Measurements from ENCODE around the gene ATXN7L1.

The ATXN7L1 gene

DNA sequence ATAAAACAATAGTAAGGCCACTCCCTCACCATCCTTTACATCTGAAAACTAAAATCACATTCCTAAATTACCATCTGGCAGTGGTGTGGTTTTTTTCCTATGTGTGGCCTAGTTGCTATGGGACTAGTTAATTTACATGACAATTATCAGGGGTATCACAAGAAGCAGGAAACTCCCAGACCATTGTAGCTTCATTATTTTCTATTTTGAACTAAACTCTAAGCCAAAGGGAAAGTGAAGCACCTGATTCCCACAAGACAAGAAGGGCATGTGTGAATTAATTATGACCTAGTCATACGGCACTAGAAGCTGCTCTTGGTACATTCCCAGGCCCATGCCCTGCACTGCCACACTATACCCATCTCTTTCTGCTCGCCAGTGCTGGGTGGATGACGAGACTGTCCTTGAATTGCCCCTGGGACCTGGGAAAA, 103.4 kb downstream of the ATXN7L1 start:
- DNase-seq: no peak

DNA sequence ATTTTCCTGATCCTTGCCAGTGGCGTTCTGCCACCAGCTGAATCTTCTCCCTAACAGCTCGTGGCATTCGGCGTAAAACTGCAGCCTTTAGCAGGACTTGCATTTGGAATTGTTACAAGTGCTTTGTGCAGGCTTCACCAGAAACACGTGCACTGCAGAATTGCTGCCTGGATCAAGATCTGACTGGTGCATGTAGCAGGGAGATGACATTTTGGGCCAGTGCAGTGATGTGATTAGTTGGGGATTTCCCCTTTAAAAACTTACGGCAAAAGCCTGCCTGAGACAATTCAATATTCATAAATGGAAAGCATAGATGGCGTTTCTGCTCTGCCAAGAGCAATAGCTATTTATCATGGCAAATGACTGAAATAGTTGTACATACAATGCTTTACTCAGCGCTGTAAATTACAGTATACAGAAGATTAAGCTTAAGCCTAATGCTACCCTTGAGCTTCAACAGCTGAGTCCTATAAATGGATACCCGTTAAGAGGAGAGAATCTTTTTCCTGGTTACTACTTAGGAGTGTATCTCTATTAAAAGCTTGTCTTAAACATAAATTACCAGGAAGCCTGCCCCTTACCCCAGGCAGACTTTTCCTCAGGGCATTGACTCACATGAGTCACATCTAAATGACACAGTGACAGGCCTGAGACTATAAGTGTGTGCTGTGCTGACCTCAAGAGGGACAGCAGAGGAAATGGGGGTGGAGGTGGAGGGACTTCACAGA, 106.3 kb downstream of the ATXN7L1 start:
- DNase-seq: no peak

DNA sequence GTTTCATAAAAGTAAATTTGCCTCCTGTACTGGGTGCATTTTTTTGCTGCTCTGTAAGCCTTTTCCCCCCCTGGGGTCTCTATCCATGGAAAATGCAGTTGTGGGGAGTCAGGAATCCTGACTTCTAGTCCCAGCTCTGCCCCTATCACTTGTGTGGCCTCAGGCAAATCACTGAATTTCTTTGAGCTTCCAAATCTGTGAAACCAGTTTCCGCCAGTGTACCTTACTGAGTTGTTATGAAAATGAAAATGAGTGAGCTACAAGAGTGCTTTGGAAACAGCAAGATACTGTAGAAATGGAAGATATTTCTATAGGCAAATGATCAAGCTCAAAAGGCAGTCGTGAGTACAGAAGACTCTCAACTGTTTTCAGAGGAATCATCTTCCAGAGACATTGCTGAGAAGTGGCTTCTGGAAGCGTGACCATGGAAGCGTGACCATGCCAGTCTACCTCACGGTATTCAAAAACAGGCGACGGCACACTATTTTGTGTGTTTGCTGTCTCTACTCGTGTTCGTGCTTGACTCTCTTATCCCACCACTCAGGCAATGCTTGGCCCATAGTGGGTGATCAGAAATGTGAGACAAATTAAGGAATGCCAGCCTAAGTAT, 107.4 kb downstream of the ATXN7L1 start:
- no peak for DNase-seq

DNA sequence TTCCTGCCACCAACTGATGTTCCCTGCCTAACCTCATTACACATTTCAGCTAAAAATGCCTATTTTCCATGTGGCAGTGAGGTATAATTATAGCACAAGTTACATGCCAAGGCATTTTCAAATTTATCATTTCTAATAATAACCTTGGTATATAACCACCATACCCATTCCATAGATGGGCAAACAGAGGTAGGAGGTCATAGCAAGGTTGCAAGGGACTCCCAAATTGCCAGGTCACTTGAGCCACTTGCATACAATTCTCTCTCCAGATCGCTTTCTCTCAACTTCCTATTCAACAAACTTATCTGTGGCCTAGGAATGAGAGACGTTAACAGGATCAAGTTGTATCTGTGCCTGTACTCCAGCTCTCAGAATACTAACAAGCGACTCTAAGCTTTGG, 108.3 kb downstream of the ATXN7L1 start:
- no peak for DNase-seq

DNA sequence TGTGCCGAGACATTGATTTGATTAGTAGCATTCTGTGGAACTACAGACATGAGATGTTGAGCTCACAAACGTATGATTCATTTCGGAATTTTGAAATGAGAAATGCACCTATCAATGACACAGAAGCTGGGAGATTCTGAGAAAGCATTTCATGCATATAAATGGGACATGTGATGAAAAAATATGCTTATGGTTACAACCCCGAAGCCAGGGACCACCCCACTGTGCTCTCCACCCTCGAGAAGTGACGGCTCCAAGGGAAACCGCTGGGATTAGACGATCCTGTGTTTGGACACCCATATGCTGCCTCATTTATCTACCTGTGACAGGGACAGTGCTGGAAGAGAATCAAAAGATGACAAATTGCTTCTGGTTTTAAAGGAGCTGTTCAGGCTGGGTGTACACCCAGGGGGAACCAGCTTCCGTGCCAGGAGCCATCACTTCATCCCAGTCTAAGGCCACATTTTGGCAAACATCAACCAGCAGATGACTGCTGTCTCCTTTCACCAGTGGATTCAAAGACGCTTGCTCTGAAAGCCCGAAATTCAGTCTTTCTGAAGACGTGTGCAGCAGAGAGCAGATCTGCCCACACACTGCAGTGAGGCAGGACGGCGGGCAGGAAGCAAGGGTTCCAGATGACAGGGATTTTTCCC, 109.9 kb downstream of the ATXN7L1 start:
- DNase-seq: no peak

DNA sequence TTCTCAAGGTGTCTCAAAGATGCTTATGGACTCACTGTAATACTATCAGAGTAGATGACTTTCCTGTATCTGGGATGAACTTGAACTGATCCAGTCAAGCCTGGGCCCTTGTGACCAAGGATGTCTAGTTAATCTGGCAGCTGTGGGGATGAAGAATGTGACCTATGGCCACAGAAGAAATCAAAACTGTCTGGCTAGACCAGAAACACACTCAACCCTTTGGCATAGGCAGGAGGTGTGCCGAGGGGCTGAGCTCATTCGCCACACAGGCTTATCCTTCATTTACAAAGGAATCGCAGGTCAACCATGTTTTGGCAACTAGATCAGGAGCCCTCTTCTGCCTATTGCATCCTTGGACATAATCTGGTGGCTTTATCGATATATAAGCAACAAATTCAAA, 110.6 kb downstream of the ATXN7L1 start:
- DNase-seq: no peak

DNA sequence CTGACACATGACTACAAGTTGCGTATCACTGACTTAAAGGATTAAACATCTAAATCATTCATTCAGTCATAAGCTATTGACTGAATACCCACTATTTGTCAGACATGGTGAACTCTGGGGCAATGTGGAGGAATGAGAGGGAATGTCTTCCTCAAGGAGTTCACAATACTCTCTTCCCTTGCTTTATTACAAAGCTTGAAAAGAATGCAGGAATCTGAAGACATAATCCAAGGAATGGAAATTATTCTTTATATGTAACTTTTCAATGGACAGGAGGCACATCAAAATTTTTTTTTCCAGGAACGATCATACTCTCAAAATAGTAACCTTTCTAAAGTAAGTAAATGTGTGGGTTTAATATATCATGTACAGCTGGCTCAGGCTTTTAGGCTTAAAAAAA, 111.9 kb downstream of the ATXN7L1 start:
- DNase-seq: no peak

DNA sequence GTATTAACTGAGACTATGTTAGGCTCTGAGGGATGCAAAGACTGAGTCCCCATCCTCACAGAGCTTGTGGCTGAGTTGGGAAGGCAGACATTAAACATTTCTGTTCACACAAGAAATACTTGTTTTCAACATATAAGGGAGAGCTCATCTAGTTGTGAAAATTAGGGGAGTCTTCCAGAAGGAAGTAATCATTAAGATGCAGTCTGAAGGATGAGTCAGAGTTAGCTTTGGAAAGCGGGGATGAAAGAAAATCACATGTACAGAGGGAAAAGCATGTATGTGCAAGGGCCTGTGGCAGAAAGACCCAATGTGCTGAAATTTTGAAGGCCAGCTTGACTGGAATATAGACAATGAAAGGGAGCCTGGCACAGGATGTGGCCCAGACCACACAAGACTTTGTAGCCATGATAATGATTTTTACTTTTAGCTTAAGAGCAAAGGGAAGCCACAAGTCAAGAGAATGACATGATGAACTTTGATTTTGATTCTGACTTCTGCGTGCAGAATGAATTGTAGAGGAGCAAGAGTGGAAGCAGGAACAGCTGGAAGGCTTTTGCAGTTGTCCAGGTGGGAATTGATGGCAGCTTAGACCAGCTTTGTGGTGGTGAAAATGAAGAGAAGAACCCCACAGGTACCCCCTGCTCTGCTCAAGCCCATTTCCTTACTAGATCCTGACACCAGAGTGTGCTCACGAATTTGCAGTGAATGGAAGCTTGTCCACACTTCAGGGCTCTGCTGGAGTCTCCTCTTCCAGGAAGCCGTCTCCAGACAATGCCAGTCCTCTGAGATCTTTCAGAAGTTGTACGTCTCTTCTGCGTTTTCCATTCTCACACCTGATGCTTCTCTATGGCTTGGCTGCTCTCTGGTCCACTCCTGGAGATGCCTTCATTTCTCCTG, 115.6 kb downstream of the ATXN7L1 start:
- DNase-seq: no peak

DNA sequence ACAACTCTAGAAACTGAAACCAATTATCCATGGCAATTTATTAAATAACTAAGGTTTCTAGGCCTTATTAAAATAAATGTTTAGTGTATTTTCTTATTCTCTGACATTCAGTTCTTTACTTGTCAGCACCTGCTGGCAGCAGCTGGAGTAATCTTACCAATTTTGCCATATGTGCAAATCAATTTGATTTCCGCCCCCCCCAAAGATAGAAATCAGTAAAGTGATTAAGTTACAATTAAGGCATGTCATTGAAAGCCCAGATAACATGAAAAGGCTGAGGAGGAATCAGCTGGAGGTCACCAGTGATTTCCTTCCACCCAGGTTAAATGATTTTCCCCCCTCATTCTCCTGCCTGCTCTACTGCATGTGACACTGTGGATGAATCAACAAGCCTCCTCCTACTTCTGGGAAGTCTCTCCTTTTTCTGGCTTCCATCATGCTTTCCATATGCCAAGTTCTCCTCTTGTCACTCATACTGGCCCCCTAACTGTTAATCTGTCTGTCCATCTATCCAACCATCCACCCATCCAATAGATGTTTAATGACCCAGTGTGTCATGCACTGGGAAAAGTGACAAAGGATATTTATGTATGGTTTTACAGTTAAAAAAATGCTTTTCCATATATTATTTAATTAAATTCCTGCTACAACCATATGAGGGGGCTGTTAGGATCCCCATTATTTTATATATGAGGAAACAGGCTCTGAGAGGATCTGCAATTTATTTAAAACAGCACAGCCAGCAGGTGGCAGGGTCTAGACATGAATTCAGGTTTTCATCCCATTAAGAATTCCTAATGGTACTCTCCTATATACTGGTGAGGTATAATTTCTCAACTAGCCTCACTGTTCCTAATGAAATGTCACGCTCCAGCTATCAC, 116.5 kb downstream of the ATXN7L1 start:
- no peak for DNase-seq

DNA sequence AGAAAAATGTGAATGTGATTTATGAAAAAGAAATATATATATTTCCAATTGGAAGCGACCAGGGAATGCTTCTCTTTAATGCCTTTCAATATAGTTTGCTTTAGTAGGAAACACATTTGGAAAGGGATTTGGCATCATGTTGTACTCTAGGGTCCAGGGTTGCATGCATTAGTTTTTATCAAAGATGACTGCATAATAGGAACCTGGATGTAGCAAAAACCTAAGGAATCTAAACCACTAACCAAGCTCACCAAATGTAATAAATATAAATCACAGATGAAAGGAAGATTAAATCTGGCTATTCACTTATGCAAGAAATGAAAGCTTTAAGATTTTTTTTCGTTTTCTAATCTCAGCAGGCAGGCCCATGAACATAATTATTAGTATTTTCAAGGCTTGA, 120.0 kb downstream of the ATXN7L1 start:
- no peak for DNase-seq

DNA sequence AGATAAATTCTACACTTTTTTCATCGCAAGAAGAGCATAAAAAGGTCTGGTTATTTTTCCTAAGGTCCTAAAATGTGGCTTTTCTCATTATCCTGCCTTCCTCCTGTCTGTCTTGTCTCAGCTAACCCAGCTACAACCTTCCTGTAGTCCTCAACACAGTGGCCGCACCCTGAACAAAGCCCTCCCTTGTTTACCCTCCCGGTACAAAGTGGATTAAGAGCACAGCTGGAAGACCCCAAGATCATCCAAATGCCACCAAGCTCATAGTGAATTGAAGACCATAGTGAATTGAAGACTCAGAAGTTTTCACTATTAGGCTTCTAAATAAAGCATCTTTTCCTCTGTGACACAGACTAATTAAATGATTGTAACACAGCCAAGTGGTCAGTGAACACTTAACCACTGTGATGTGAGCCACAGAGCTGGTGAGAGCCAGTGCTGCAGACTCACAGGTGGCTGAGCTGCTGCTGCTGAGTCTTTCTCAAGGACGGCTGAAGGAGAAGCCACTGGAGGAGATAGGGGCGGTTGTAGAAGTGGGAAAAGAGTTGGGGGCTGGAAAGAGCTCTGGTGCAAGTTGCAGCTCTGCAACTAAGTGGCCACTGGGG, 123.6 kb downstream of the ATXN7L1 start:
- DNase-seq: no peak

DNA sequence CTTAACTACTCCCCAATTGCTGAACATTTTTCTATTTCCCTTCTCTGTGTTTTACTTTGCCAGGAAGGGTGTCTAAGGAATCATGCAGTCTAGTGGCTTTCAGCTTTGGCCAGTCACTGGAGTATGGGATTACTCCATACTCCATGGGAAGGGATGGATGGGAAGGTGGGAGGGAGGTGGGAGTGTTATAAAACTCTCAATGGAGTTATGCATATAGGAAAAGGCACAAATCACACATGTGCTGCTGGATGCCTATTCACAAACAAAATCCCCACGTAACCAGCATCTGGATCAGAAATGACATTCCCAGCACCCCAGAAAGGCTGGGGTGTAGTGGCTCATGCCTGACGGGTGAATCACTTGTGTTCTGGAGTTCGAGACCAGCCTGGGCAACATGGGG, 125.3 kb downstream of the ATXN7L1 start:
- DNase-seq: no peak

DNA sequence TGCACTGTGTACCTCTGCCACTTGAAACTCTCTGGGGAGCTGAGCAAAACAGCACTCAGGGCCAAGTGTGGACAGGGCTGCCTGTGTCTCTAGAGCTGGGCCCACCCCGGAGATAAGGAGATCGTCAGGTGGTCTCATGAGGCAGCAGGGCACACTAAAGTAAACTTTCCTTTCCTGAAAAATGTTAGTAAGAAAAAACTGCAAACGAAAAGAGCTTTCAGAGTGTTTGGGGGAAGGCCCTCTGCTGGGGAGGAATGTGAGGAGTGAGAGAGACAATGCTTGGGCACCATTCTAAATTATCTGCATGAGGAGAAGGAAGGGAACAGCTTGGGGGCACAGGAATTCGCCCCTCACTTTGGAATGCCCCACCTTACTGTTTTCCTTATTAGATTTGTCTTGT, 127.7 kb downstream of the ATXN7L1 start:
- DNase-seq: no peak

DNA sequence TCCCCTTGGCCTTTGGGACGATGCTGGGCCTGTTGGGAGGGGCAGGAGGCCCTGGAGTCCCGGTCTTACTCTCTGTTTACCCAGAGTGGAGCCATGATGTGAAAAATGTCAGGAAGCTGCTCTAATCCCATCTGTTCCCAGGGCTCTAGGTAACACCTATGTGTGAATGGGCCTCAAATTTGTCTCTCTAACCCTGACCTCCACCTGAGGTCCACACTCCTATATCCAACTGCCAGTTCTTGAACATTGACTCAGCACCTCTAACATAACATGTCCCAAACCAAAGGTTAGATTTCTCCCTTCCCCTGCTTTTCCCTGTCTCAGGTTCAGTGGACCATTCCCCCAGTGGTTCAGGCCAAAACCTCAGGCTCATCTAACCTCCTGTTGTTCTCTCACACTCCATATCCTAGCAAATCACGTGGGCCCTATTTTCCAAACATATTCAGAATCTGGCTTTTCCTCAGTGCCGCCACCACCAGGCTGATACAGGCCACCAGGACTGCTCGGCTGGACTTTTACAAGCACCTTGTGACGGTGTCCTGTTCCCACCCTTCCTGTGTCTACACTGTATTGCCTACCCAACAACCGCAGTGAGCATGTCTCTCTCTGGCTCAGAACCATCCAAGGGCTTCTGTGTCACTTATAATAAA, 130.6 kb downstream of the ATXN7L1 start:
- DNase-seq: no peak

DNA sequence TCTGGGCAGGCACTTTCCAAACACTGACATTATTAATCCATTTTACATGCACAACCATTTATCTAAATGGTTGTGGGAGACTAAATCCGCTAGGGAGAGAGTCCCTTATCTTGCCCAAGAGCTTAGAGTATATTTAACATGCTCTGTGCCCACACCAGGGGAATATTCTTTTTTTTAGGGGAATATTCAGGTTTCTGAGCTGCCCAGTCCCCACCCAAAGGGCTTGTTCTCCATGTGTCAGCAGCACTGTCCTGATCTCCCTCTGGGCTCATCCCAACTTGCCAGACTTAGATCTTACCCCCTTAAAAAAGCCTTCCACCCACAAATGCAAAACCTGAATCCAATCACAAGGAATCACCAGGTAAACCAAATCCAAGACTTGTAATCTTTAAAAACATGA, 132.1 kb downstream of the ATXN7L1 start:
- no peak for DNase-seq

DNA sequence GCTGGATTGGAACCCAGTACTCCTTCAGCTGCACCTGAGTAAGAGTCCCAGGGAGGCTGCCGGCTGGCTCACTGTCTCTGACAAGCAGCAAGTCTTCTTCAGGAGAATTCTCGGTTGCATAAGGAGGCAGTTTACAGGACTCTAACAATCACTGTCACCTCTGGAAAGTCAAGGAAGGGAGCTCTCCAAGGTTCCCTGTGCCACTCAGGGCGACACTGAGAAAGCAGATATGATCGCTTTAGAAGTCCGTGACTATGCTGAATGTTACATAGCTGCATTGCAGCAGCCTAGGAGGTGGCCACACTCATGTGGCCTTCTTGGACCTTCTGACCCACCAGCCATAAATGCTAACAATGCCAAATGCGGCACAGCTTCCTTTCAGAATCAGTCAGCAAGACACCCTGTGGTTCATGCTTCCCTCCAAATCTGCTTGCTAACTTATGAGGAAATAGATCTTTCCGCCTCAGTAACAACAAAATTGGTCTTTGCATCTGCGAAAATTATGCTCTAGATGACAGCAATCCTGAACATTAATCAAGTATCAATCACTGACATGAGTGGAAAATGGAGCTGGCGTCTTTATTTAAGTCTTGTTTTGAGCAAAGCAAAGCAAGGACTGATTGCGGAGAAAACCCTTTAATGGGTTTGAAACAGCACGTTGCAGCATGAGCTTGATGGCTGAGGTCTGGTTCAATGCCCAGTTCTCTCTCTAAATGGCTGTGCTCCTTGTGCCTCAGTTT, 132.9 kb downstream of the ATXN7L1 start:
- DNase-seq: no peak

DNA sequence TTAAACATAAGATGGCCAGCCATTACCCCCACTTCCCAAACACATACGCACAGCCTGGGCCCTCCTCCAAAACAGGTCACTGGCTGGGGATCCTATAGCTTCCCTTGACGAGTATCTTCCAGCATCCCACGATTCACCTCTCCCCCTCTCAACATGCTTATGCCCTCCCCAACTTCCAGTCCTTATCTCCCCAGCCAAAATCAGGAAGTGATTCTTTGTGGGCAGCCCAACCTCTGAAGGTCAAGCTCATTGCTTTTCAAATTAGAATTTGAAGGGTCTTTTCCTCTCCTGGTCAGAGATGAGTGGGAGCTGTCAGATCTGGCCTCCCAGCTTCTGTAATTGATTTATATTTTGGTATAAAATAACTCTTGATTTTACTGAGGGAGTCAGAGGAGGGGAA, 133.6 kb downstream of the ATXN7L1 start:
- no peak for DNase-seq

DNA sequence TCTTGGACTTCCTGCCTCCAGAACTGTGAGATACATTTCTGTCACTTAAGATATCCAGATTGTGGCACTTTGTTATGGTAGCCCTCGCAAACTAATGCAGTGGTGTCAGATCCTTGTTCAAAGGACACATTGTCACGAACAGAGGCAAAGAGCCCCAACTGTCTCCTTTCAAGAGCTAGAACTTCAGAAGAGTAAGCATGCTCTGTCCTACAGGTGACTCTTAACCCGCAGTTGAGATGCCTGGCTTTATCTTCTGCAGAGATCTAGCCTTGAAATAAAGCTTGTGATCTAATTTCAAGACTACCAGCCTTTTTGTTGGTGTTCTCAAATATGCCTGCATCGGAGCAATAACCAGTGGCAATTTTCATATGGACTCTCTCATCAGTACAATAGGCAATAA, 134.4 kb downstream of the ATXN7L1 start:
- DNase-seq: no peak

DNA sequence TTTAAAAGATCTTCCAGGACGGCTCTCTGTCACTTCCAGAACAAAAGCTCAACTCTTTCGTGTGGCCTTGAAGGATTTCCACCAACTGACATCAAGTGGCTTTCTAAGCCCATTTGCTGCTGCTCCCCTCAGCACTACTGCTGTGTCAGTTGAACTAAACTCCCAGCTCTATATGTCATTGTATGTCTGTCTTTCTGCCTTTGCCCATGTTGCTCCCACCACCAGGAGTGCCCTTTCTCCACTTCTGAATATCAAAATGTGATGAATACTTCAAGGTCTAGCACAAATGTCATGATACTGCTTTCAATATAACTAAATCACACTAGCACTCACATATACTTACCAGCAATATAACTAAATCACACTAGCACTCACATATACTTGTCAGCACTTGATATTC, 138.3 kb downstream of the ATXN7L1 start:
- DNase-seq: no peak

DNA sequence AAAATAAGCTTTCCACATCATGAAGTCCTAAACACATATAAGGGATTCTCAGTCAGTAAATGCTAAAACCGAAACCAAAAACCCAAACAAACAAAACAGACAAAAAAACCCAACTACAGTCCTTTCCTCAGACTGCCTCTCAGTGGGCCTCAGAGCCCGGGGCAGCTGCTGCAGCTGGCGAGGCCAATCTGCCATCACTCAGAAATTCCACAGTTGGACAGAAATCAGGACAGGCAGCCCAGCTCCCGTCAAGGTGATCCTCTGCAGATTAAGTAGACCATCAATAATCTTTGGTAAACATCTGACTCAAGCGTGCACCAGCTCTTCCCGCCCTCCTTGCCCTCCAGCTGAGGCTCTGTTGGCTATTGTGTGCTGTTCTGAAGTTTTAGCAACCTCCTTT, 142.2 kb downstream of the ATXN7L1 start:
- no peak for DNase-seq

DNA sequence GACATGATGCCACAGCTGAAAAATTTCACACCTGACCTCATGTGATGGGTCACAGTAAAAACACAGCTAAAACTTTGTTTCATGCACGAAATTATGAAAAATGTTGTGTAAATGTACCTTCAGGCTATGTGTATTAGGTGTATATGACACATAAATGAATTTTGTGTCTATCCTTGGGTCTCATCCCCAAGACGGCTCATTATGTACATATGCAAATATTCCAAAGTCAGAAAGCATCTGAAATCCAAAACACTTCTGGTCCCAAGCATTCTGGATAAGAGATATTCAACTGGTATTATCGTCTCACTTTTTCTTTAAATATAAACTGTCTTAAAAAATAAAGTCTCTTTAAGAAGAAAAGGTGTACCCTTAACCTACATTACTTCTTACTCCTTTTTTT, 145.4 kb downstream of the ATXN7L1 start:
- no peak for DNase-seq

All from NCI-H510A (cell line).